Sigmoid colon (tissue), 4 donors: Measurements from ENCODE around the gene CCR5.

ENCODE experiments used
- CTCF ChIP-seq, 4 experiments: fragments of 450-650 bp in 3 of 4; fragments of 200-600 bp in 1 of 4; IDR thresholded peaks; one replicate each; pipeline ENCODE4 v1.5.1; 2016 to 2019; ENCODE audit warnings: antibody characterized with exemption in 4 of 4, mild to moderate bottlenecking in 3 of 4, moderate library complexity in 2 of 4
- EP300 ChIP-seq, 4 donors: sonication (generic); formaldehyde crosslinking; IDR thresholded peaks; one replicate each; pipeline ENCODE4 v1.6.1; 2017; ENCODE audit warnings: antibody characterized with exemption in 4 of 4
- POLR2A ChIP-seq, 2 donors: fragments of 450-650 bp; IDR thresholded peaks; one replicate each; pipeline ENCODE4 v1.6.1; 2016; ENCODE audit warnings: antibody characterized with exemption in 2 of 2, mild to moderate bottlenecking in 2 of 2, moderate library complexity in 2 of 2

DNA sequence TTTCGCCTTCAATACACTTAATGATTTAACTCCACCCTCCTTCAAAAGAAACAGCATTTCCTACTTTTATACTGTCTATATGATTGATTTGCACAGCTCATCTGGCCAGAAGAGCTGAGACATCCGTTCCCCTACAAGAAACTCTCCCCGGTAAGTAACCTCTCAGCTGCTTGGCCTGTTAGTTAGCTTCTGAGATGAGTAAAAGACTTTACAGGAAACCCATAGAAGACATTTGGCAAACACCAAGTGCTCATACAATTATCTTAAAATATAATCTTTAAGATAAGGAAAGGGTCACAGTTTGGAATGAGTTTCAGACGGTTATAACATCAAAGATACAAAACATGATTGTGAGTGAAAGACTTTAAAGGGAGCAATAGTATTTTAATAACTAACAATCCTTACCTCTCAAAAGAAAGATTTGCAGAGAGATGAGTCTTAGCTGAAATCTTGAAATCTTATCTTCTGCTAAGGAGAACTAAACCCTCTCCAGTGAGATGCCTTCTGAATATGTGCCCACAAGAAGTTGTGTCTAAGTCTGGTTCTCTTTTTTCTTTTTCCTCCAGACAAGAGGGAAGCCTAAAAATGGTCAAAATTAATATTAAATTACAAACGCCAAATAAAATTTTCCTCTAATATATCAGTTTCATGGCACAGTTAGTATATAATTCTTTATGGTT is at the start of gene CCR5:
- TF ChIP-seq CTCF (IDR thresholded peaks at IDR 0.05): no peak
- no peak for TF ChIP-seq POLR2A (IDR thresholded peaks at IDR 0.05)
- TF ChIP-seq EP300 (IDR thresholded peaks at IDR 0.05): no peak
